HG03457 (cell line): ENCODE results near the gene SLC1A4.
"Not testable (repeated sequence)": the region's sequence is repeated elsewhere in the genome, so short reads cannot be mapped to it uniquely, and the experiment has no call there.

Source experiments
- ATAC-seq: cut with Tn5 transposase; IDR thresholded peaks from one replicate; pipeline ENCODE4 v1.9.1; 2021; ENCODE audit warnings: moderate number of reproducible peaks; ENCODE audit not compliant: unreplicated experiment

The SLC1A4 gene

DNA sequence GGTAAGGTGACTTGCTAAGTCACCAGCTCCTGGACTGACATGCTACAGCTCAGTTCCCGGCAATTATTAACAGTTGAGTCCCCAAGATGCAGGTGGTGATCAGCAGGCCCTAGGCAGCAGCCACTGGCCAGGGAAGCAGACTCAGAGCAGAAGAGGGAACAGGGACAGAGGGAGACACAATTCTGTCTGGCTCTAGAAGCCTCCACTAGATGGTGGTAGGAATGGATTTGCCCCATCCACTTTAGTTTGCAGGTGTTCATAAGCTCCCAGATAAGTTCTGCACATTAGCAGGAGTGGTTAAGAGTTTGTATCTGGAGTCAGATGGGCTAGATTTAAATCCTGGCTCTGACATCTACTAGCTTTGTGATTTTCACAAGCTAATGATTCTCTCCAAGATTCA lies 25.5 kb upstream of the SLC1A4 start:
- no peak for ATAC-seq

DNA sequence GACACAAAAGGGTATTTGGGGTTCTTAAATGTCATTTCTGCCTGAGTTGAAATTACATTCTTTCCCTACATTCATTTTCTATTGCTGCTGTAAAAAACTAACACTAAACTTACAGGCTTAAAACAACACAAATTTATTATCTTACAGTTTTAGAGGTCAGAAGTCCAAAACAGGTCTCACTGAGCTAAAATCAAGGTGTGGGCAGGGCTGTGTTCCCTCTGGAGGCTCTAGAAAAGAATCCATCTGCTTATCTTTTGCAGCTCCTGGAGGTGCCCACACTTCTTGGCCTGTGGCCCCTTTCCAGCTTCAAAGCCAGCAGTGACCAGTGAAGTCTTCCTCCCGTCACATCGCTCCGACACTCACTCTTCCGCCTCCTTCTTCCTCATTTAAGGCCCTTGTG lies 23.2 kb upstream of the SLC1A4 start:
- ATAC-seq, result no peak

DNA sequence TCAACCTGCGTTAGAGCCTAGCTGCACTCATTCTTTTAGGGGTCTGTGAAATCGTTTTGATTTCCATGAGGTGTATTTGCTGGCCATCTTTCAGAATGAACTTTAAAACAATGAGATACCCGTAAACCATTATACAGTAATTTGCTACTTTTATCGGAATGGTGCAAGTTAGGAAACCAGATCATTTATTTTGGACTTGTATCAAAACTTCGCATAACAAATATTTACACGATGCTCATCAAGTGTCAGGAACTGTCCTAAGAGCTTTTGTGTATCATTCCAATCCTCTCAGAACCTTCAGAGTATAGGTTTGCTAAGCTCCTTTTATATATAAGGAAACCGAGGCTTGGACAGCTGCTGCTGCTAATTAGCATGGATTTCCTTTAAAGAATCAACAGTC lies 22.4 kb upstream of the SLC1A4 start:
- ATAC-seq, result no peak

DNA sequence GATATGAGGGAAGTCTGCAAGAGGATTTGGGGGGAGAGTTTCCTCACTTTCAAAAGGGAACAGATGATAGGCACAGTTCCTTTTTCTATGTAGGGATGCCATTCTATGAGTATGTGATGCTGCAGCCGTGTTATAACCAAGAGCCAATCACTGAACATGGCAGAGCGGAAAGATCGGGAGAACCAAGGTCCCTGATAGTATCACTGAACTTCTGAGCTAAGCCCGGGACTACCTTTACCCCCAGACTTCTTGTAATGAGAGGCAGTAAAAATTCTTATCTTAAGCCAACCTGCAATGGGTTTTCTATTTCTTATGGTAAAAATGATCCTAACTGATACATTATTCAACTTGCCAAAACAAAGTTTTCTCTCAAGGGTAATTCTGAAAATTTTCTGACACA lies 21.6 kb upstream of the SLC1A4 start:
- no peak for ATAC-seq

DNA sequence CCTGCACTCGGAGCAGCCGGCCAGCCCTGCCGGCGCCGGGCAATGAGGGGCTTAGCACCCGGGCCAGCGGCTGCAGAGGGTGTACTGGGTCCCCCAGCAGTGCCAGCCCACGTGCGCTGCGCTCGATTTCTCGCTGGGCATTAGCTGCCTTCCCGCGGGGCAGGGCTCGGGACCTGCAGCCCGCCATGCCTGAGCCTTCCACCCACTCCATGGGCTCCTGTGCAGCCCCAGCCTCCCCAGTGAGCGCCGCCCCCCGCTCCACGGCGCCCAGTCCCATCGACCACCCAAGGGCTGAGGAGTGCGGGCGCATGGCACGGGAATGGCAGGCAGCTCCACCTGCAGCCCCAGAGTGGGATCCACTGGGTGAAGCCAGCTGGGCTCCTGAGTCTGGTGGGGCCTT lies 20.1 kb upstream of the SLC1A4 start:
- not testable (repeated sequence) for ATAC-seq

DNA sequence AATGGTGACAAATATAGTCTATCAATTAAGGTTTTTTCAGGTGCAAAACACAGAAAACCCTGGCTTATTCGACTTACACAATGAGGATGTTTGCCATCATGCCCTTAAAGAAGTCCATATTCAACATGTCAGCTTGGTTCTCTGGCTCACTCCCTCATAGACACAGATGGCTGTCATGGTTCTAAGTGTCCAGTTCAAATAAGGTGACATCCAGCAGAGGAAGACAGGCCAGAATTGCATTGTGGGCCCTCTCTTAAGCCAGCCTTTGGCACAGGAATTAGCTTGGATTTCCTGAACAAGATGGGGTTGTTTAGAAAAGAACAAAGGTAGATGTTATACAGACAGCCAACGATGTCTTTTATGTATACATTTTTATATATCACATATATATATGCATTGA lies 18.7 kb upstream of the SLC1A4 start:
- ATAC-seq, result no peak

DNA sequence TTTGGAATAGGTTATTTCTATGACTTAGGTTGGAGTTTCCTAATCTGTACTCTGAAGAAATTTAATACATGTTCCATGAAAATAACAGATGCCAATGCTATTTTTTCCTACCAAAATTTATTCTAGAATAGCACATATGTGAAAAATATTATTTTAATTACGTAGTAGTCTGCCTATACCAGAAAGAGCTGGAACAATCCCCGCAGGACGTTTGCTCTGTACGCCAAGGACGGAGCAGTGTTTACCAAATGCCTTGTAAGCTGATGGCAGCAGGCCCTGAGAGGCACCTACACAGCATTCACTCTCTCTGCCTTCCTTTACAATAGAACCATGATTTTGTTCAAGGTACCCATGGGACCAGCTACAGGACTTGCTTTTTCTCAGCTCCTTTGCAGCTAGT lies 16.8 kb upstream of the SLC1A4 start:
- no peak for ATAC-seq

DNA sequence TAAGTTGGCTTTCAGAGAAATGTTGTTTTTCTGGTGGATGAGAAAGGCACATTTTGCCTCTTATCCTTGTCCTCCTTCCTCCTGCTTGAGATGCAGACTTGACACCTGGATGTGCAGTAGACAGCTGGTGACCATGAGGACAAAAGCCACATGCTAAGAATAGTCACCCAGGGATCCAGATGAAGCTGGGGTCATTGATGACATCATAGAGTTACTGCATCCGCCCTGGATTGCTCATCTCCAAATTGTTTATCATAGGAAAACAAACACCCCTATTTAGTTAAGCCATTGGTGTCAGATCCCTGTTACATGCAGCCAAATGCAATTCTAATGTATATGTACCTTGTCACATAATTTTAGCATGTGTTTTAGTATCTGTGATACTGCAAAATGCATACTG lies 16.3 kb upstream of the SLC1A4 start:
- no peak for ATAC-seq

DNA sequence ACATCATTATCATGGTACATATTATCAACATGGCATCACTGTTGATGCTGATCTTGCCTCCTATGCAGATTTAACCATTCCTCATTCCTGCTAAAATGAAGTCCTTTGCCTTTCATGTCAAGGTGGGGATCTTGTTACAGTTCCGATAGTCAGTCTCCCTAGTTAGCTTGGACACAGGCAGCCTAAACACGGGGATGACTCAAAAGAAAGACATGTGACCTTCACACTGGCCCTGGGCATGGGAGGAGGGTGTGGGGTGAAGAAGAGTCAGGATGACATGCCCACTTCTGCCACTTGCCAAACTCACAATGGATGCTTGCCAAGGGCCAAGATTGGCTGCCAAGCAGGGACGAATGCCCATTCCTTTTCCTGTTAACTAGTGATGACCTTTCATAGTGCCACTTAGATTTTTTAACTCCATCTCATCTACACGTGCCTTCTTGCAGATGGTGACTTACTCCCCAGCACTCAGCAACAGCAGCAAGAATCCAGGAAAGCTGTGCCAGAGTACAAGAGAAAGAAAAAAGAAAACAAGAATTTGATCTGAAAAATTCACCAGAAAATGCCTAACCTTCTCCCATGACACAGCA lies 13.9 kb upstream of the SLC1A4 start:
- no peak for ATAC-seq

DNA sequence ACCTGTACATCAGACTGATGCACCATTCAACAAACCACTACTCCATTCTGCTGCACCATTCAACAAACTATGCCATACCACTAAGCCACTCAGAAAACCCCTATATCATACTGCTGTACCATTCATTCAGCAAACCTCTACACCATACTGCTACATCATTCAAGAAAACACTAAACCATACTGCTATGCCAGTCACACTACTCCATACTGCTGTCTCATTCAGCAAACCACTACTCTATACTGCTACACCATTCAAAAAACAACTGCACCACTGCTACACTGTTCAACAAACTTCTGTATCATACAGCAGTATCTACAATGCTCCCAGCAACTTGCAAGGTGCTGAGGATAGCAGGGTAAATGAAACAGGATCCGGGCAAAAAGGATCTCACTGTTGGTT lies 12.9 kb upstream of the SLC1A4 start:
- no peak for ATAC-seq

DNA sequence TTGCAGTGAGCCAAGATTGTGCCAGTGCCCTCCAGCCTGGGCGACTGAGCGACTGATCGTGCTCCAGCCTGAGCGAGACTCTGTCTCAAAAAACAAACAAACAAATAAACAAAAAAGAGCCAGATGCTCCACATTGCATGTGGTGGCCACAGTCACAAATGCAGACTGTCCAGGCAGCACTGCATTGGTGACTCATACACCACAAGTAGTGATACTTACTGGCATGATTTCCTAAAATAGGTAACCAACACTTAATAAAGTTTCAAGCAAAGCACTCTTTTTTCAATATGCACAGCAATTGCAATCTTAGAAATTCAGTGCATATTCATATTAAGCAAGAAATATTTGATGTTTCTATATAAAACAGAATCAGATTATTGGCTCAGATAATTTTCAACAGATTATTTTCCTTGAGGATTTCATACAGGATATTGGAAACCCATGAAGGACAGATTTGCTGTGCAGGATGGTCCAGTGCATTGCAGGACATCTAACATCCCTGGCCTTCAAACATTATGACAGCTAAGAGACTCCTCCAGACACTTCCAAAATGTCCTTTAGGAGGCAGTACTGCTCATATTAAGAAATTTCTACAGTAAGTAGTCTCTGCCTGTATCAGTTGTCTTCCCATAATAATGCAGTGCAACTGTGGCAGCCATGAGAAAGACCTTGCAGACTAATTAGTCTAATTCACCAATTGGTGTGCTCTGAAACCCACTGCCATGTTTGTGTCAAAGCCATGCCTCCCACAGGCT lies 10.5 kb upstream of the SLC1A4 start:
- no peak for ATAC-seq

DNA sequence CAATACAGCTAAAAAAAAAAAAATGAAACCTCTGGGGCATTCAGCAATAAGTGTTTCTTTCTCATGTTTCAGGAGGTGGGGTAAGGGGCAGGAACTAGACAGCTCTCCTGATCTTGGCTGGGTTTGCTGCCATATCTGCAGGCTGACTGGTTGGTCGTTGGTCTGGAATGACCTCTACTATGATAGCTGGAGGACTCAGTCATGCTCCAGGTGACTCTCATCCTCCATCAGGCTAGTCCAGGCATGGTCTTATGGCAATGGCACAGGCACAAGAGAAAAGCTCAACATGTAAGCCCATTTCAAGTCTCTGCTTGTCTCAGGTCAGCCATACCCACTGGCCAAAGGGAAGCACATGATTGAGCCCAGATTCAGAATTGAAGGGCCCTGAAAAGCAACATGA lies 9.5 kb upstream of the SLC1A4 start:
- no peak for ATAC-seq

DNA sequence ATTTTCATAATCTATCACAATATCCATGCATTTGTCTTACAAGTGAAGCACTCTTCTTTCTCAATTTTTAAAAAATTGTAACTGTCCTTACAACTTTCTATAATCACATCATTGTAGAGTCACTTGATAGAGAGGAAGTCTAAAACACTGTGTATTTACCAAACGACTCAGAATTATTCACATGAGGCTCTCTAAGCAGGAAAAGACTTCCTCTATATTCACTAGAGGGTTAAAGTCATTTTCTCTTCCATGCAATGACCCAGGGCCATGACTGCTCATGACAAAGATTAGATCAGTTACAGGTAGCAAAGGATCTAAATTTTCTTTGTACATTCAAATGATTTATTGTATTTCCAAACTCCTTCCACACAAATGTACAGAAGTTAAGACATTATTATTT lies 9.0 kb upstream of the SLC1A4 start:
- ATAC-seq, result no peak

DNA sequence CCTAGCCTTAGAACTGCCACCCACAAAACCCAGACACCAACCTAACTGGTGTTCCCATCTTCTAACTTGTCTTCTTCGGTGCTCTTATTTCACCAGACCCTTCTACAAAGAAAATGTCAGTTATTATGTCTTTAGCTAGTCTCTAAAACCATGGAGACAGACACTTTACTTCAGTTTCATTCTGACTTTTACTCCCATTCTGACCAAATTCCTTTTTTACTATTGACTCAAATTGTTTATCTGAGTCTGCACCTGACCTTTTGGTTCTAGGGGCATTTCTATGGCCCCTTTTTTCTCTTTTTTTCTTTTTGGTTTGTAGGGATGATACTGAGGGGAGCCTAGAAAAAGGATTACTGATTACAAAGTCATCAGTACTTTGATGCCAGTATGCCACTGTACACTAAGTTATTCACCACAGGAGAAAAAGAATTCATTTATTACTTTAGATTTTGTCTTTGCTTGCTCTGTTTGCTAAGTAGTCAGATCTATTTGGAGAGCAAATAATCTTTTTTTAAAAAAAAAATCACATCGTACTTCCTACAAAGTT lies 6.8 kb upstream of the SLC1A4 start:
- no peak for ATAC-seq

DNA sequence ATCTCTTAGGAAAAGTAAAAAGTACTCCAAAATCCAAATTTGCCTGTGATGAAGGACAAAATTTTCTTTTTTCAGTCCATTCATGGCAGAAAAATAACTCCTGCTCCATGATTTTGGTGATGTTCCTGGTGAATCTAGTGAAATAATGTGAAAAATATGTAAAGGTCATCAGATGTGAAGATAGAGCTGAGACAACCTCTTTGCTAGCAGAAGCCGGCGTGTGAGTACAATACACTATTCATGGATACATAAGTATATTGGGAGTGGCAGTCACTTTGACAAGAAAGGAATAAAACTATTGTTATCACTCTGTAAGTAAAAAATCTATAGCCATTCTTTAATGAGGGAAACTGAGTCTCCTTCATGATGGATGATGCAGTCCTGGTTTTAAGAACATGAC lies 6.3 kb upstream of the SLC1A4 start:
- ATAC-seq, result no peak

DNA sequence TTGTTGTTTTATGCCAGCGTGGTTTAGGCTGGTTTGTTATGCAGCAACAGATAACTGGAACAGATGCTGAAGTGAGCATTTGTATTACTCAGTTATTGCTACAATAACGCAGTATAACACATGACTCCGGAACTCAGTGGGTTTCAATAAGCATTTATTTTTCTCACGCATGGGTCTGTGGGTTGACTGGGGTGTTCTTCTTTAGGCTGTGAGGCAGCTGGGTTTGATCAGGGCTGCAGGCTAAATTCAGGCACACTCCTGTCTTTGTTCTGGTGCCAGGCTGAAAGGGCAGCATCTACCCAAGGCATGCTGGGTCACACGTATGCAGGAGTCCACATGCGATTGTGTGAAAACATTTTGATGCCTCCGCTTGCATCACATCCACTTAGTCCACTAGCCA lies 3.8 kb upstream of the SLC1A4 start:
- ATAC-seq, result no peak

DNA sequence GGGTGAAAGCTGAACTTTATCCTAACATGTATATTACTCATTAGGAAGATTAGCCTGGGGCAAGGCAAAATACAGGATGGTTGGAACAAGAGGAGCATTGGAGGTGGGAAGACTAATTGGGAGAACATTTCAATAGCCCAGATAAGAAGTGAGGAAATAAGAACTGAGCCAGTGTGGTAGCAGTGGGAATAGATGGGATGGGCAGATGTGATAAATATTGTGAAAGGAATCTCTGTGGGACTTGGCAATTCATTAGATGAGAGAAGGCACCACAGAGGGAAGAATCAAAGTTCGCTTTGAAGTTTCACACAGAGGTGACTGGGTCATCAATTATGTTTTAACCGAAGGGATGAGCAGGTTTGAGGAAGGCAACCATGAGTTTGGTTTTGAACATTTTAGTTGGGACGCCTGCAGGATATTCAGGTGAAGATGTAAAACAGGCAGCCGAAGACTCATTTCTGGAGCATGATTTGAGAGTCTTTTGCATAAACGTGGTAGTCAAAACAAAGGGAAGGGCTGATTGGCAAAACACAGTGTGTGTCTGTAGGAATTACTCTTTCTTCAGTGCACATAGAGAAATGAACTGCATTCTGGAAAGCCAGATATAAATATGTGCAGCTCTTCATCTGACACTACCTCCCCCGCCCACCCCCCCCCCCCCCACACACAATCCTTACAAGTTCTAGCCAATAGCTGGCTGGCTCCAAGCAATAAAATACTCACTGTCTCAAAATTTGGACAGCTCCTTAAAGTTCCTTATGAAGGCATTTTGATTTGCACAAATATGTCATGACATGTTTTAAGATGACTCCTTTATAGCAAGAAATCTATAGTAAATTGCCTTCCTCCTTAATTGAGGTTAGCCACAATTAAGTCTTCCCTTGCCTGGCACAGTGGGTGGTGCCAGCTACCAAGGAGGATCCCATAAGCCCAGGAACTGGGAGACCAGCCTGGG lies 1.9 kb upstream of the SLC1A4 start:
- ATAC-seq, result no peak

DNA sequence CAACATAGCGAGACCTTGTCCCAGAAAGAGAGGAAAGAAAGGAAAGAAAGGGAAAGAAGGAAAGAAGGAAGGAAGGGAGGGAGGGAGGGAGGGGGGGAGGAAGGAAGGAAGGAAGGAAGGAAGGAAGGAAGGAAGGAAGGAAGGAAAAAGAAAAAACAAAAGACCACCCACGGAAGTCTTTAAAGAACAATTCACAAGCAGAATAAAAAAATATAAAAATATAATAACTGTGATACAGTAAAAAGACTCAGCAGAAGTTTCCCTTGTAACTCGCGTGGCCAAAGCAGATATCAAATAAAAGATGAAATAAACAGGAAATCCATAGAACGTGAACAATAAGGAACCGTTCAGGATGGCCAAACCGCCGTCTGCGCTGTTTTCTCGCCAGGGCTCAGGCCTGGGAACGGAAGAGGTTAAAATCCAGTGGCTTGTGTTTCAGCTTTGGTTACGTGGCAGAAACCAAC lies 1.2 kb upstream of the SLC1A4 start:
- no peak for ATAC-seq

DNA sequence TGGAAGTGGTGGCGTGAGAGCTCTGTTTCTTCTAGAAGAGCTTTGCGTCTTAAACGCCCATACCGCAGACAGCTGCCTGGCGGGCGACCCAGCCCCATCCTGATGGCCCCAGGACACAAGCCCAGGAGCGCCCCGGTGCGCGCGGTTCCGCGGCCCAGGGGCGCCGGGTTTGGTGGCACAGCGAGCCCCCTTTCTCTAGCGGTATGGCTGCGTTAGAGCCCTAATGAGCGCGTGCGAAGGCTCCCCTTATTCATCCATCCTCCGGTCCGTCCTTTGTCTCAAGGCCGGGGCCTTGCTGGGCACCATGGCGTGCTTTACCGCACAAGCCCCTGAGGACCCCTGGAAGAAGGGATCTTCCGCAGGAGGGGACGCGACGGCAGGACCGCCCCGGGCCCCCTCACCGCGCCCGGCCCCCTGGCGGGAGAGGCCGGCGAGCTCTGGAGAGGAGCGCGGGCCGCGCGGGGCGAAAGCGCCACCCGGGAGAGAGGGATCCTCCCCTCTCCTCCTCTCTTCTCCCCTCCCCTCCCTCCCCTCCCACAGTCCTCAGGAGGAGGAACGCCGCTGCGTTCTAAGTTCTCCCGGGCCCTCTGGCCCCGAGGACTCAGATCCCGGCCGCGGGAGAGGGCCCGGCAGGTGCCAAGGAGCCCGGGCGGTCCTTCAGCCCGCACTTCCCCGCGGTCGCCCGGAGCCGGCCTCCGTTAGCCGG lies 626 bp upstream of the SLC1A4 start:
- ATAC-seq, result peak; percentile 30

DNA sequence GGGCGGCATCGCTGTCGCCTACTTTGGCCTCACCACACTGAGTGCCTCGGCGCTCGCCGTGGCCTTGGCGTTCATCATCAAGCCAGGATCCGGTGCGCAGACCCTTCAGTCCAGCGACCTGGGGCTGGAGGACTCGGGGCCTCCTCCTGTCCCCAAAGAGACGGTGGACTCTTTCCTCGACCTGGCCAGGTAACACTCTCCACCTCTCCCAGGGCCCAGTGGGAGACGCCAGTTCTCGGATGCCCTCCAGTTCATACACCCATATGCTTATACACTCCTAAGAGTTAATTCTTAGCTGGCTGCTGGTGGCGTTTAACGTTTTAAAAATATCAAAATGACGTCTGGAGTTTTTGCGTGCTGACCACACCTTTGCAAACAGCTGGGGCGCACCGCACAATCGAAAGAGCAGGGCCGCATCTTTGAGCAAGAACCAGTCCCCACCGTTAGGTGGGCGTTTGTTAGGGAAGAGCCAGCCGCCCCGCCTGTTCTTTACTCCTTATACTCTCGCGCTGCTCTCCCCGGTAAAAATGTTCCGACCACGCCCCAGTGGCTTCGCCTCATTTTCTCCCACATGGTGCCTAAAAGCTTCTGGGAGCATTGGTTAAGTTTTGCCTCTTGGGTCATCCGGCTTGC lies 899 bp downstream of the SLC1A4 start:
- ATAC-seq, result no peak
